ENCODE data around the gene TGM5. TPM values are rescaled to one million over a fixed set of nuclear protein-coding genes. Genes with fewer than 3 reads are reported as not detected.

The TGM5 gene
- total RNA-seq, 1 experiment from 2014 or later: not detected

GRCh38 chr15:43266386-43266785 is 342 bp downstream of the TGM5 start:
- intact Hi-C loops (cut with micrococcal nuclease): loop anchor here (5.0 kb wide), 1 partner anchor 39 kb away; no protein-coding TSS in a partner anchor
- ATAC-seq (no peak), DNase-seq (ENCODE audit: low read depth, low spot score) (no peak)
- no peak overlapping the region for H3K9ac ChIP-seq (ENCODE audit: low read length)
- H3K36me3 ChIP-seq (ENCODE audit: control insufficient read depth in 1 of 2, insufficient read depth in 2 of 2, low read length in 2 of 2): no peaks in the 10 kb centered on the region
- TF ChIP-seq ELF1 (IDR thresholded peaks at IDR 0.05; ENCODE audit: borderline replicate concordance, low read depth): no peak
- TF ChIP-seq EZH2phosphoT487 (IDR thresholded peaks at IDR 0.05; ENCODE audit: borderline replicate concordance): no peak
- TF ChIP-seq EGR1 (IDR thresholded peaks at IDR 0.05; ENCODE audit: low read depth): no peak
- no peak for TF ChIP-seq RAD21 (IDR thresholded peaks at IDR 0.05; ENCODE audit: low read depth)
- no peak for TF ChIP-seq ZFX (IDR thresholded peaks at IDR 0.05)
- TF ChIP-seq TCF7L2 (IDR thresholded peaks at IDR 0.05; ENCODE audit: borderline replicate concordance, extremely low read depth, insufficient read depth, insufficient read length): no peak
- TF ChIP-seq JUND (IDR thresholded peaks at IDR 0.05): no peak
- no peak for TF ChIP-seq ZBTB33 (IDR thresholded peaks at IDR 0.05; ENCODE audit: extremely low read depth, insufficient replicate concordance, low read length)
- TF ChIP-seq POLR2AphosphoS5 (IDR thresholded peaks at IDR 0.05; ENCODE audit: low read depth, low read length): no peak
- TF ChIP-seq CEBPB (IDR thresholded peaks at IDR 0.05; ENCODE audit: low read depth): no peak
- no peak for TF ChIP-seq ZNF274 (IDR thresholded peaks at IDR 0.05; ENCODE audit: low read depth, low read length)
- no peak for TF ChIP-seq FOSL1 (IDR thresholded peaks at IDR 0.05; ENCODE audit: low read depth)
- TF ChIP-seq POLR2A (IDR thresholded peaks at IDR 0.05; ENCODE audit: borderline replicate concordance, extremely low read depth, insufficient read depth, insufficient read length): no peak
- no peak for TF ChIP-seq EZH2 (IDR thresholded peaks at IDR 0.05)
- H3K9me3 ChIP-seq (ENCODE audit: control insufficient read depth in 1 of 2, insufficient read depth in 1 of 2, low read depth in 1 of 2, low read length in 2 of 2): no peaks in the 10 kb centered on the region
- ChIA-PET RAD21 (ENCODE audit: low non-redundant PET in 1 of 2, low total read pairs in 2 of 2, uncharacterized antibody in 2 of 2, unreplicated experiment in 2 of 2) (no interaction called here), POLR2A (no interaction called here), CTCF (interaction anchor here (1.2 kb wide), 1 partner anchor 41 kb away, joined by 4 read pairs; no protein-coding TSS in a partner anchor)
- H3K27ac ChIP-seq (ENCODE audit: low read depth, low read length): no peak overlapping the region
- peaks cover 21% of the 10 kb centered on the region for H3K27me3 ChIP-seq (ENCODE audit: insufficient read depth, low read length)
- no peaks in the 10 kb centered on the region for H4K20me1 ChIP-seq (ENCODE audit: insufficient read depth)
- H3K79me2 ChIP-seq (ENCODE audit: insufficient read depth, low read length): no peaks in the 10 kb centered on the region
- no peak overlapping the region for H3K4me2 ChIP-seq (ENCODE audit: low read length)
- BruUV-seq (replicated peaks): no TSS peak
- no peaks in the 10 kb centered on the region for H3K9me2 ChIP-seq (ENCODE audit: insufficient read depth)
- H3K4me3 ChIP-seq (replicated peaks in 1 of 2; ENCODE audit: low read depth in 1 of 2, low read length in 2 of 2): no peak overlapping the region
- H3K4me1 ChIP-seq (ENCODE audit: control insufficient read depth in 1 of 2, insufficient read depth in 2 of 2, low read length in 2 of 2): no peaks in the 10 kb centered on the region
- H2AFZ ChIP-seq (ENCODE audit: low read depth, low read length, poor library complexity, severe bottlenecking): no peak overlapping the region
